OCI-M1 (cell line): Measurements from ENCODE around the gene OR2S2.
A peak's percentile ranks its signal among the peaks of the same experiment; 100 is the strongest.
"Not testable (repeated sequence)": the region's sequence is repeated elsewhere in the genome, so short reads cannot be mapped to it uniquely, and the experiment has no call there.

Experiments
- DNase-seq: peaks from one replicate; lab custom pipeline; 2025; lab: John Stamatoyannopoulos, UW

Gene OR2S2

GRCh38 chr9:35962126-35962906 lies 4.4 kb upstream of the OR2S2 start:
- no peak for DNase-seq

- no peak for DNase-seq
Measured at GRCh38 chr9:35960039-35960655, 2.2 kb upstream of the OR2S2 start.

GRCh38 chr9:35956651-35957050 lies 1.3 kb downstream of the OR2S2 start:
- no peak for DNase-seq

GRCh38 chr9:35954942-35955546 lies 2.9 kb downstream of the OR2S2 start:
- peak; percentile 84 for DNase-seq

- no peak for DNase-seq
Measured at GRCh38 chr9:35952526-35953191, 5.3 kb downstream of the OR2S2 start.

GRCh38 chr9:35951736-35952135 lies 6.2 kb downstream of the OR2S2 start:
- DNase-seq, result no peak

- DNase-seq, result no peak
Measured at GRCh38 chr9:35948901-35949318, 9.0 kb downstream of the OR2S2 start.

- no peak for DNase-seq
Measured at GRCh38 chr9:35948451-35948850, 9.5 kb downstream of the OR2S2 start.

GRCh38 chr9:35945341-35946018 lies 12.5 kb downstream of the OR2S2 start:
- DNase-seq, result peak; percentile 95

GRCh38 chr9:35944841-35945240 lies 13.1 kb downstream of the OR2S2 start:
- DNase-seq, result peak; percentile 41

GRCh38 chr9:35944173-35944572 lies 13.8 kb downstream of the OR2S2 start:
- no peak for DNase-seq

GRCh38 chr9:35942286-35942685 lies 15.7 kb downstream of the OR2S2 start:
- no peak for DNase-seq

- no peak for DNase-seq
Measured at GRCh38 chr9:35940458-35941407, 17.2 kb downstream of the OR2S2 start.

GRCh38 chr9:35939679-35940250 lies 18.2 kb downstream of the OR2S2 start:
- no peak for DNase-seq

GRCh38 chr9:35938474-35939356 lies 19.2 kb downstream of the OR2S2 start:
- DNase-seq, result no peak

- DNase-seq, result peak; percentile 83
Measured at GRCh38 chr9:35937227-35937626, 20.7 kb downstream of the OR2S2 start.

- DNase-seq, result no peak
Measured at GRCh38 chr9:35935755-35936509, 22.0 kb downstream of the OR2S2 start.

- DNase-seq, result no peak
Measured at GRCh38 chr9:35935261-35935660, 22.7 kb downstream of the OR2S2 start.

- not testable (repeated sequence) for DNase-seq
Measured at GRCh38 chr9:35934069-35934468, 23.9 kb downstream of the OR2S2 start.
